ENCODE measurements around the gene OTOG.

OTOG gene

DNA sequence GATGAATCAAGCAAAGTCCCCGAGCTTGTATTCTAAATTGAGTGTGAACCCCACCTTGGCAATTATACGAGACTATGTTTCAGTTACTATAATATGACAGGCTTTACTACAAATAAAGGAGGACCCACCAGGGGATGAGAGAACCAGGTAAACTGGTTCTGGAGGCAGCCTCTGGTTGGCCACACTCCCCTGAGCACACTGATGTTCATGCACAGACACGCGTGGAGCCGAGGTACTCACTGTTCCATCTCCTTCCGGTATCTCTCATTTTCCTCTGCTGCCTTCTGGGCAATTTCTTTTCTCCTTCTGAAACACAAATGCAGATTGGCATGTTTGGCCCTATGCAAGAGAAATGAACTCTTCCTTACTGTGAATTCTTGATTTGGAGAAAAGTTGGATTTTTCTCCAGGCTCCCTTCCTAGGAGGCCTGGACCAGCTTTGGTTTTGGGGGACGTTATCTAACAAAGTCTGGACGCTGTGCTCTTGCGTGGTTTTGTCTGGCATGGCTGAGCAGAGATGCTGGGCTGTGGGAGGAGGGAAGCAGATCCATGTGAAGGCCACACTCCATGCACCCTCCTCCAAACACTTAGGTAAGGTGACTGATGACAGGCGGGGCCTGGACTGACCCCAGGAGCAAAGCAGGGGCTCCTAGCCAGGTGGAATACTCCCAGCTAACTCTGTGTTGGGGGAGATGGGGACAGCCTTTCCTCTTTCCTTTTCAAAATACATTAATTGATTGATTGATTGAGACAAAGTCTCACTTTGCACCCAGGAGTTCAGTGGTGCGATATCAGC, 25.8 kb upstream of the OTOG start:
- DNase-seq: no peak

GRCh38 chr11:17522655-17523054, 24.4 kb upstream of the OTOG start:
- no peak for DNase-seq

GRCh38 chr11:17524221-17524620, 22.8 kb upstream of the OTOG start:
- no peak for DNase-seq

DNA sequence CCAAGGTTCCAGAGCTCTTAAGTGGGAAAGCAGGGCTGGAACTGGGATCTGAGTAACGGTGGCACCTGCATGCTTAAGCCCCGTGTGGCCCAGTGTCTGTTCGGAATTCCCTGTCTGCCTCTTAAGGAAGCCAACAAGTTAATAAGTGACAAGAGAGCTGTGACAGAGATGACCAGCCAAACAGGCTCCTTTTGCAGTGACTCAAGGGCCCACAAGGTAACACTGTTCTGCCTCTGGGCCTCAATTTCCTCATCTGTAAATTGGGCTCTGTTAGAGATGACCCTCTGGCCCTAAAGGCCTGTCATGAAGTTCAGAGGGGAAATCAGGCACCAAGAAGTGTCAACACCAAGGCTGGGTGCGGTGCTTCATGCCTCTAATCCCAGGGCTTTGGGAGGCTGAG, 21.5 kb upstream of the OTOG start:
- no peak for DNase-seq

DNA sequence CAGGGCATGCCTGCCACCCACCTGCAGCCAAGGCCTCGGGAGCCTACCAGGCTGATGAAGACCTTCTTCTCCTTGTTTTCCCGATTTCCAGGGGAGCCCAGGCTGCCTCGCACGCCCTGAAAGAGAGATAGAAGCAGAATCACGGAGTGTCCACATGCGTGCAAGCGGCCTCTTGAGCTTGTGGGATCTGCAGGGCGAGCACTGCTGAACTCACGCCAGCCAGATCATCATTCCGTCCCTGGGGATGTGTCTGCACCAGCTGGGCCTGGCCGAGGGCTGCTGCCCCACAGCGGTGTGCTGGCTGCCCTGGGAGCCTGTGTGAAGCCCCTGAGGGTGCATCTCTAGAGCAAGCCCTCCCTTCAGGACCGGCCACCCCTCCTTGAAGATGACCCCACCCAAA, 20.7 kb upstream of the OTOG start:
- no peak for DNase-seq

- no peak for DNase-seq
These were observed 20.0 kb upstream of the OTOG start for GRCh38 chr11:17526931-17527627.

- no peak for DNase-seq
These were observed 19.4 kb upstream of the OTOG start for GRCh38 chr11:17527628-17527995.

DNA sequence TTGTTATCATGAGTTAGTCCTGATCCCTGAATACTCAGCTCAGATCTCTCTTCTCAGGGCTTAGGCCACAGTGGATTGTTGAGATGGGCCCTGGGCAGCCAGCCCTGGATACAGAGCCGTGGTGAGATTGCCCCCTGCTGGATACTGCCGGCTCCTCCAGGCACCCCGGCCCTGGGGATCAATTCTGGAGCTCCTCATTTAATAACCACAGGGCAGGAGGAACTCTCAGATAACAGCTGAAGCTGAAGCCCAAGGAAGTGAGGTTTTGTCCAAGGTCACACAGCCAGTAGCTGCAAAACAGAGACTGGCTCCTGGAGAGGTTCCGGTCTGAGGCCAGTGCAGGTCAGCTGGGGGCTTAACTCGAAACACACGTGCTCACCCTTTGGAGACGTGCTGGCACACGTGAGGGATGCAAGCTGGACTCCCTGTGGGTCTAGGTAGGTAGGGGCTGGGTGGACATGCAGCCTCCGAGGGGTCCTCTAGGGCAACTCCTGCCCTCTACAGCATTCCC, 18.8 kb upstream of the OTOG start:
- peak; percentile 64 to 70 for DNase-seq

DNA sequence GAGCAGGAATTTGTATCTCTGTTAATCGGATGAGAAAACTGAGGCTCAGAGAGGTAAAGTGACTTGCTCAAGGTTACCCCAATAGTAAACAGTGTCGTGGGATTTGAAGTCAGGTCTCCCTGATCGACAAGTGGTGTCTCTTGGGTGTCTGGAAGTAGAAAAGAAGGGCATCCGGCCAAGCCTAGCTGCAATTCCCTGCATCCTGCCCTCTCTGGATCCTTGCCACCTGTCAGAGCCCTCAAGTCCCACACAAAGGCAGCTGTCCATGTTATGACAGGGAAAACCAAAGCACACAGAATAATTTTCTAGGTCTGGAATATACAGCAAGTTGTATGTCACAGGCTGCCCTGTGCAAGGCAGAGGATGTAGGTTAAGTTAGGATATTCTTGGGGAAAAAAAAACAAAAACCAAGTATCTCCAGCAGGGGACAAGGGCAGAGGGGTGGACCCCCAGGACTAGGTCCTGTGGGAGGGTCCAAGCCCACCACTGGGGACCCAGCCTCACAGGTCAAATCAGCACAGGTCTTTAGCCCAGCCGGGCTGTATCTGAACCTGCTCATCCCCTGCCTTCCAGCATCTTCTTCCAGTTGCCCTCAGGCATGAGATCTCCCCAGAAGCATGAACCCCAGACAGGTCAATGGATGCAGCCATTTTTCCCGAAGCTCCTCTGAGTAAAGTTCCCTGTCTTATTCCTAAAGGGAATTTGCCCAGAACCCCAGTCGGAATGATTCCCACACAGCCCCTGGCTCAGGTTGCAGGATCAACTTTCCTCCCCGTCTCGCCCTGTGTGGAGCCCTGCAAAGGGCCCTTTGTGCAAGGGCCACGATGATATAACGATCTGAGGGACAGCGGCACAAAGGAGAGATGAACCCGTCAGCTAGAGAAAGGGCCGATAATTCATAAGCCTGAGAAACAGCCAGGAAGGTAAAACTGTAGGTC, 17.9 kb upstream of the OTOG start:
- DNase-seq: no peak

GRCh38 chr11:17529844-17530185, 17.2 kb upstream of the OTOG start:
- peak; percentile 42 to 44 for DNase-seq

DNA sequence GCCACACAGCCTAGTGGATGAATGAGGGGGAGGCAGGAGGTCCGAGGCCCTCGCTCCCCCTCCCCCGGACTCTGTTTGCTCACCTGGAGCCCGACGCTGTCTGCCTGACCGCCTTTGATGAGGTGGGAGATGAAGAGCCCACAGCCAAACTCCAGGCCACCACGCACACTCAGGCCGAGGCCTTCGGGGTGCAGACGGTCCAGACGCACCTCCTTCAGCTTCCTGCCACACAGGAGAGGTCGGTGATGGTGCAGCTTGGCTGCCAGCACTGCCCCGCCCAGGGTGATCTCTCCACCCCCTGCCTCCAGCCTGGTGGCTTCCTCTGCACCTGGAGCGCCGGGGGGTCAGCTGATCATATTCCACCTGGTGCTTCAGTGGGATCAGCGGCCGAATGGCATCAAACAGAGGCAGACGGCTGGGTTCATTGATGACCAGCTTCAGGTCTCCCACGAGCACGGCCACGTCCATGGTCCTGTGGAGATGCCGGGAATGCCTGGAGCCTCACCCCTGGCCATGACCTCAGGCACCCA, 15.9 kb upstream of the OTOG start:
- no peak for DNase-seq

- peak in 1 of 2 donors; percentile 15 for DNase-seq
These were observed 15.4 kb upstream of the OTOG start for GRCh38 chr11:17531636-17532113.

GRCh38 chr11:17532784-17533183, 14.3 kb upstream of the OTOG start:
- no peak for DNase-seq

DNA sequence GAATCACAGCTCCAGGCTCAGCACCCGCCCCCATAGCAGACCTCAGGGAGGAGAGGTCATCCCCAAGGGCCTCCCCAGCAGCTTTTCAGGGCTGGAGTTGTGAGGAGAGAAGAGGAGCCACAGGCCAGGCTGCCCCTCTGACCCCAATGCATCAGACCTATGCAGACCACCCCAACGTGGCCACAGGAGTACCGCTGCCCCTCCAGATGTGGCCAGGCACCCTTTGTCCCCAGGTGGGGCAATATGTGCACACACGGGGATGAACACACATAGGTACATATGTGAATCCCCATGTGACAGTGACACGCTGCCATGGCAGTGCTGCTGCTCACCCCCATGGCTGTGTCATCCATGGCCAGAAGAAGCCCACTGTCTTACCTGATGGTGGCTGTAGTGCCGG, 13.7 kb upstream of the OTOG start:
- DNase-seq: no peak

- no peak for DNase-seq
These were observed 13.2 kb upstream of the OTOG start for GRCh38 chr11:17533778-17534415.

GRCh38 chr11:17535488-17535887, 11.6 kb upstream of the OTOG start:
- DNase-seq: no peak

- no peak for DNase-seq
These were observed 9.8 kb upstream of the OTOG start for GRCh38 chr11:17537261-17537660.

DNA sequence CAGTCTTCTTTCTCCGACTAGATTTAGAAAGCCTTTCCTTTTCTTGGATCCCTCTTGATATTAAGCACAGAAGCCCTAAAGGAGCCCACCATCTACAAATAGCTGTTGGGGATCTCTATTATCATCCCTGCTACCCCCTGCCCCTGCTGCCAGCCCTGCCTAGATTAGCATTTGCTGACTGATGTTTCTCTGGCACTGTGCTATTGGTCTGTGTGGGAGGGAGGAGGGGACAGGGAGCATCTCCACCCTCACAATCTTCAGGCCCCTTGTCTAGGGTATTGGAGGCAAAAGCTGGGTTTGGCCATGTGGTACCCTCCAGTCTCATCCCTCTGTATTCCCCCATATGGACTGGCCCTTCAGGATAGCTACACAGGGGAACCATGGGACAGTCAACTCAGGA, 9.0 kb upstream of the OTOG start:
- DNase-seq: no peak

- no peak for DNase-seq
These were observed 8.3 kb upstream of the OTOG start for GRCh38 chr11:17538731-17539130.

GRCh38 chr11:17540807-17541206, 6.3 kb upstream of the OTOG start:
- DNase-seq: no peak

GRCh38 chr11:17541330-17541885, 5.7 kb upstream of the OTOG start:
- no peak for DNase-seq

DNA sequence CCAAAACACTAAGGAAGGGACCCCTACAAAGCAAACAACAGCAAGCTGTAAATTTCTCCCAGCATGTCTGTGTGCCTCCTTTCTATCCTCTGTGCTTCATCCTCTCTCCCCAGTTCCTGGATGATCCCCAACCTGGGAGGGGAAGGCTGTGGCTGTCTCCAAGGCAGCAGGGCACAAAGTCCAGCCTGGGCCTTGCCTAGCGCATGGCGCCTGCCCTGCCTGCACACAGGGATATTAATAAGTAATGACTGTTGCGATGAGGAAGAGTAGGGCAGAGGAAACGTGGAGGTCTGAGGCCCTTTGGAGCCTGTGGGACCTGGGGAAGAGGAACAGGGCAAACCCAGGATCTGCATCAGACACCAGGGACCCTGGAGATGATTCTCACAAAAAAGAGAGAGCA, 4.8 kb upstream of the OTOG start:
- DNase-seq: no peak

All from hippocampal formation (tissue), 2 donors.